ENCODE measurements around the gene MACROD2. TPM values are rescaled to one million over a fixed set of nuclear protein-coding genes. Genes with fewer than 3 reads are reported as not detected.

MACROD2 gene
- total and polyA plus RNA-seq, 2 experiments from 2014 or later, result 2.8 to 4.3 TPM

- Mint-ChIP-seq H3K9me3 (no peaks in the 10 kb centered on the region), H3K27ac (no peak overlapping the region)
Measured at GRCh38 chr20:14729390-14729789, 734.1 kb downstream of the MACROD2 start.

More at GRCh38 chr20:14729390-14729789, 734.1 kb downstream of the MACROD2 start:
- peaks cover 3% of the 10 kb centered on the region for H3K27me3 Mint-ChIP-seq (ENCODE audit: insufficient read depth, low read depth, poor library complexity)
- H3F3A ChIP-seq (replicated peaks; ENCODE audit: low read depth), result no peaks in the 10 kb centered on the region
- ATAC-seq, result no peak; the same call in 2 of the 3 replicates
- no peaks in the 10 kb centered on the region for H3K36me3 Mint-ChIP-seq (ENCODE audit: low read depth)
- DNase-seq (ENCODE audit: low spot score), result no peak
- no peak overlapping the region for H2AFZ ChIP-seq
- no peaks in the 10 kb centered on the region for H4K20me1 ChIP-seq (replicated peaks; ENCODE audit: insufficient read depth)
- H3K4me1 Mint-ChIP-seq, result peaks cover 9% of the 10 kb centered on the region
- H3K9me2 ChIP-seq (ENCODE audit: insufficient read depth), result no peaks in the 10 kb centered on the region; the same call in 1 of the 2 replicates
- H3K4me3 Mint-ChIP-seq, result no peak overlapping the region
- no peak overlapping the region for H3K4me2 ChIP-seq
- no peaks in the 10 kb centered on the region for H3K79me2 ChIP-seq (replicated peaks; ENCODE audit: insufficient read depth)
- no peaks in the 10 kb centered on the region for H3K36me3 ChIP-seq (ENCODE audit: insufficient read depth)
- no peaks in the 10 kb centered on the region for H3K4me1 ChIP-seq (ENCODE audit: insufficient read depth)
- no peaks in the 10 kb centered on the region for H3K27me3 ChIP-seq (ENCODE audit: insufficient read depth)
- TF ChIP-seq ZNF114 (CRISPR knock-in tag; IDR thresholded peaks at IDR 0.05) (no peak), NANOG (IDR thresholded peaks at IDR 0.05; ENCODE audit: borderline replicate concordance) (no peak), ZNF462 (CRISPR knock-in tag; IDR thresholded peaks at IDR 0.05) (no peak), REST (IDR thresholded peaks at IDR 0.05; ENCODE audit: unreplicated experiment) (no peak), EZH2phosphoT487 (IDR thresholded peaks at IDR 0.05; ENCODE audit: unreplicated experiment) (no peak), EZH2 (IDR thresholded peaks at IDR 0.05; ENCODE audit: low read depth, unreplicated experiment) (no peak), JUNB (IDR thresholded peaks at IDR 0.05; ENCODE audit: unreplicated experiment) (no peak), ZNF331 (CRISPR knock-in tag; IDR thresholded peaks at IDR 0.05; ENCODE audit: low read depth) (no peak), CREB1 (CRISPR knock-in tag; IDR thresholded peaks at IDR 0.05; ENCODE audit: low read depth) (no peak), STAT1 (IDR thresholded peaks at IDR 0.05; ENCODE audit: unreplicated experiment) (no peak), CTCF (conservative IDR thresholded peaks at IDR 0.05; ENCODE audit: low read depth in 2 of 2) (no peak), ETS1 (IDR thresholded peaks at IDR 0.05) (no peak), POLR2AphosphoS5 (IDR thresholded peaks at IDR 0.05; ENCODE audit: low read depth) (no peak)
- no peak overlapping the region for H3K27ac ChIP-seq (ENCODE audit: low read depth)
- H3K4me3 ChIP-seq, result no peak overlapping the region

Measured in GM23338 (cell line).